HG03095 (cell line): ENCODE results near the gene CDR2L.
"Not testable (repeated sequence)": the region's sequence is repeated elsewhere in the genome, so short reads cannot be mapped to it uniquely, and the experiment has no call there.

Source experiments
- ATAC-seq: cut with Tn5 transposase; IDR thresholded peaks from one replicate; pipeline ENCODE4 v1.9.1; 2021; ENCODE audit warnings: moderate library complexity; ENCODE audit not compliant: unreplicated experiment

Gene CDR2L

GRCh38 chr17:75009139-75009724, 21.8 kb downstream of the CDR2L start:
- ATAC-seq, result no peak

GRCh38 chr17:75010683-75011400, 23.4 kb downstream of the CDR2L start:
- ATAC-seq, result no peak

GRCh38 chr17:75011401-75012095, 24.1 kb downstream of the CDR2L start:
- ATAC-seq, result no peak

- ATAC-seq, result no peak
Measured at GRCh38 chr17:75012096-75012345, 24.6 kb downstream of the CDR2L start.

GRCh38 chr17:75012346-75013091, 25.1 kb downstream of the CDR2L start, which contains the start of gene MRPL58:
Gene MRPL58, plus strand, starts transcription at chr17:75012670. Its CDS starts 17 bp downstream, at chr17:75012687.
- ATAC-seq, result peak; percentile 80

- no peak for ATAC-seq
Measured at GRCh38 chr17:75013092-75013559, 25.7 kb downstream of the CDR2L start.

- no peak for ATAC-seq
Measured at GRCh38 chr17:75019146-75019545, 31.7 kb downstream of the CDR2L start.

GRCh38 chr17:75019710-75020109, 32.3 kb downstream of the CDR2L start:
- ATAC-seq, result no peak

- no peak for ATAC-seq
Measured at GRCh38 chr17:75020331-75021110, 33.1 kb downstream of the CDR2L start.

GRCh38 chr17:75024686-75025397, 37.4 kb downstream of the CDR2L start:
- no peak for ATAC-seq

GRCh38 chr17:75025398-75025734, 37.9 kb downstream of the CDR2L start:
- ATAC-seq, result not testable (repeated sequence)

- not testable (repeated sequence) for ATAC-seq
Measured at GRCh38 chr17:75026650-75027049, 39.2 kb downstream of the CDR2L start.

- ATAC-seq, result no peak
Measured at GRCh38 chr17:75030161-75030560, 42.7 kb downstream of the CDR2L start.

- ATAC-seq, result no peak
Measured at GRCh38 chr17:75031972-75032719, 44.7 kb downstream of the CDR2L start.

GRCh38 chr17:75032720-75033280, 45.4 kb downstream of the CDR2L start:
- no peak for ATAC-seq

- peak; percentile 52 for ATAC-seq
Measured at GRCh38 chr17:75033346-75034235, 46.2 kb downstream of the CDR2L start.

GRCh38 chr17:75034236-75034908, 46.9 kb downstream of the CDR2L start:
- peak; percentile 53 for ATAC-seq
